PC-3 (cell line): ENCODE data around the gene FGF1.

Experiments
- EZH2 ChIP-seq: fragments of 300-600 bp; sonication (generic); IDR thresholded peaks from one replicate; pipeline ENCODE4 v1.6.1; 2017; ENCODE audit warnings: antibody characterized with exemption, mild to moderate bottlenecking, low read length; ENCODE audit not compliant: unreplicated experiment
- TF ChIP-seq, protein P1 (sequence below): fragments of 300-600 bp; sonication (generic); conservative IDR thresholded peaks from 2 replicates; pipeline ENCODE4 v1.5.1; 2017; ENCODE audit warnings: antibody characterized with exemption, low read depth, mild to moderate bottlenecking, low read length

DNA sequence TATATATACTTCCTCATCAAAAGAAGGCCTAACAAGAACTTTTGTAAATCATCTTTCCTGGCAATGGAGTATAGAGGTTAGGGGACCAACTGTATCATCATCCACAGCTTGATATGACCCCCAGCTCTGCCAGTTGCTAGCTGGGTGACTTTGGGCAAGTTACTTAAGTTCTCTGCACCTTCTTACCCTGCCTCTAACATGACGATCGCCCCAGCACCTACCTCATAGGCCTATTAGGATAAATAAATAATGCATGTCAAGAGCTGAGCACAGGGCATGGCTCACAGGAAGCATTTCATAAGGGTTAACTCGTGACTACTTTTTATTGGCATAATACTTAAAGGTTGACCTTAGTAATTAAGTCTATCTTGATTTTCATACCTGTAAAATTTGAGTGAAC is 29.4 kb upstream of the FGF1 start:
- TF ChIP-seq, protein P1, sequence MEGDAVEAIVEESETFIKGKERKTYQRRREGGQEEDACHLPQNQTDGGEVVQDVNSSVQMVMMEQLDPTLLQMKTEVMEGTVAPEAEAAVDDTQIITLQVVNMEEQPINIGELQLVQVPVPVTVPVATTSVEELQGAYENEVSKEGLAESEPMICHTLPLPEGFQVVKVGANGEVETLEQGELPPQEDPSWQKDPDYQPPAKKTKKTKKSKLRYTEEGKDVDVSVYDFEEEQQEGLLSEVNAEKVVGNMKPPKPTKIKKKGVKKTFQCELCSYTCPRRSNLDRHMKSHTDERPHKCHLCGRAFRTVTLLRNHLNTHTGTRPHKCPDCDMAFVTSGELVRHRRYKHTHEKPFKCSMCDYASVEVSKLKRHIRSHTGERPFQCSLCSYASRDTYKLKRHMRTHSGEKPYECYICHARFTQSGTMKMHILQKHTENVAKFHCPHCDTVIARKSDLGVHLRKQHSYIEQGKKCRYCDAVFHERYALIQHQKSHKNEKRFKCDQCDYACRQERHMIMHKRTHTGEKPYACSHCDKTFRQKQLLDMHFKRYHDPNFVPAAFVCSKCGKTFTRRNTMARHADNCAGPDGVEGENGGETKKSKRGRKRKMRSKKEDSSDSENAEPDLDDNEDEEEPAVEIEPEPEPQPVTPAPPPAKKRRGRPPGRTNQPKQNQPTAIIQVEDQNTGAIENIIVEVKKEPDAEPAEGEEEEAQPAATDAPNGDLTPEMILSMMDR = no peak
- TF ChIP-seq EZH2 = no peak
